Measurements from ENCODE around the gene PAK1.

DNA sequence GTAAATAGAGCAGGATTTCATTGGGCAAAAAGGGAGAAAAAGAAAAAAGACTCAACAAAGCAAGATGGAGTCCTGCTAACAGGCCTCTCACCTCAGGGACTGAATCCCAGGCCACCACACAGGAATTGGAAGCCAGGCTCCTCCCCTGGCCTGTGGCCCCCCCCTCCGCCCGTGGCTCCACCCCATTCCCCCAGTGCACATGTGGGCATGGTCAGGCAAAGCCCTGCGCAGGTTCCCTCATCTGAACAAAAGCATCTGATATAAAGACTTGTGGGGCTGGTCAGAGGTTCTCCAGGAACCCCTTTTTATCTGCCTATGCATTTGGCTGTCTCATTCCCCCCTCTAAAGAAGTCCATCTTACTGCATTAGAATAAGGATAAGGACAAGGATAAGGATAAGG is 46.0 kb upstream of the PAK1 start:
- no peak for TF ChIP-seq POLR2A (IDR thresholded peaks at IDR 0.05; ENCODE audit: low read depth, low read length)
- TF ChIP-seq POLR2AphosphoS5 (IDR thresholded peaks at IDR 0.05; ENCODE audit: low read depth, low read length): no peak
- TF ChIP-seq SPI1 (IDR thresholded peaks at IDR 0.05; ENCODE audit: low read depth, low read length): no peak
- no peak for TF ChIP-seq TAF1 (IDR thresholded peaks at IDR 0.05; ENCODE audit: low read depth, low read length)
- TF ChIP-seq POU2F2 (IDR thresholded peaks at IDR 0.05; ENCODE audit: low read depth, low read length): no peak
